GM19351 (cell line): ENCODE measurements around the gene FAM107B.
A peak's percentile ranks its signal among the peaks of the same experiment; 100 is the strongest.
"Not testable (repeated sequence)": the region's sequence is repeated elsewhere in the genome, so short reads cannot be mapped to it uniquely, and the experiment has no call there.

ENCODE experiments used
- ATAC-seq: cut with Tn5 transposase; IDR thresholded peaks from one replicate; pipeline ENCODE4 v1.9.1; 2021; ENCODE audit warnings: mild to moderate bottlenecking, moderate library complexity; ENCODE audit not compliant: unreplicated experiment

The FAM107B gene

DNA sequence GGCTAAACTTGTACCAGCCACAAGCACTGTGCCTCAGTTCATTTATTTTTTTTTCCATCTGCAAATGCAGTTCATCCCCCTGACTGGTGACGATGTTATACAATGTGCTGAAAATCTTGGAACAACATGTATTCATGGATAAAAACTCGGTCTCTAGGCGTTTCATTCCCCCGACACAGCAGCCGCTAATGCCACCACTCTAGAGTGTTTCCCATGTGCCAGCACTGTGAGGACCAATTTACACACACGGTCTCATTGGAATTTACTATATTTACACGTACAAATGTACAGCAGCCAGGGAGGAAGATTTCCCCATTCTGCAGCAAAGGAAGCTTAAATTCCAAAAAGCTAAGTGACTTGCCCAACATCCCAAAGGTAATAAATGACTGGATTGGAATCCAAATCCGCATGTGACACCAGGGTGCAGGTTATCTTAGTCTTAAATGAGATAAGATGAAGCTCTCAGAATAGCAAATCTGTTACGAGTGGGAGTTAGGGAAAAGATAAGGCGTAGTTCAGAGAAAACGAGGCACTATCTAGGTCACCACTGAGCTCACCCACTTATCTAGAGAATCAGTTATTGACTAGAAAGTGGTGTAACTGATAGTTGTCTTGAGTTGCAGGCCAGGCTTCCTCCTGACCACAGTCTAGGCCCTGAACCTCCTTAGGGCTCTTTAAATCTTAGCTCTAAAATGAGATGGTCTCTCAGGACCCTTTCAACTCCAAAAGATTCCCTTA, 36.7 kb downstream of the FAM107B start:
- ATAC-seq: no peak

DNA sequence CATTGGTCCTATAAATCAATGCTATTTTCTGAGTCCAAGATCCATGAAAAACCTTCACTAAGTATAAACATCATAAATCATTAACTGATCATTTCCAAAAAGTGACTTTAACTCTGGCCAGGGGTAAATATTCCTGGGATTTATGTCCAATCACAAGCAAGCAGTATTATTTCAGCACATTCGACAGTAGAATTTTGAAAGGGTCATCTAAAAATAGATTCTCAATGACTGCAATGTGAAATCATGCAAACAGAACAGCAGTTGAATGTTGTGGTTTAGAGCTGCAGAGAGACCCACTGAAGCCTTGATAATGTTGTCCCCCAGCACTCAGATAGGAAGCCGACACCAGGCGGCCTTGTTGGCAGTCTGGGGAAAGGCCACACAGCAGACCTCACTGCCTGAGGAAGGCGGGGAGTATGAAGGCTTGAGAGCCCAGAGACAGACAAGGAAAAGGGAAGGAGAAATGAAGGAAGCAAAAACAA, 38.1 kb downstream of the FAM107B start:
- ATAC-seq: peak; percentile 55

DNA sequence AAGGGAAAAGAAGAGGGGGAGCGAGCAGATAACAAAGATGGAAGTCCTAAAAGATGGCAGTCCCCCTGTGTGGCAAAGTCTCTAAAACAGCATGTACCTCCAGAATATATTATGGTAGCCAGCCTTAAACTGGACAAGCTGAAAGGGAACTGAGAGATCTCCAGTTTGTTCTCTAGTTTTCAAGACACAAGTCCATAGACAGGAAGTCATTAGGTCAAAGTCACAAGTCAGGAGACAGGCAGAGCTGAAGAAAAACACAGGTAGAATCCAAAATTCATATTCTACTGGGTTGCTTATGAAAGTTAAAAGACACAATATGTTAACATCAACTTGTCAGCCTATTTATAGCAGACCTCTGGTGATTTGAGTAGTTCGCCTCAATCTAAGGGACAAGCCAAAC, 38.7 kb downstream of the FAM107B start:
- ATAC-seq: peak; percentile 56

DNA sequence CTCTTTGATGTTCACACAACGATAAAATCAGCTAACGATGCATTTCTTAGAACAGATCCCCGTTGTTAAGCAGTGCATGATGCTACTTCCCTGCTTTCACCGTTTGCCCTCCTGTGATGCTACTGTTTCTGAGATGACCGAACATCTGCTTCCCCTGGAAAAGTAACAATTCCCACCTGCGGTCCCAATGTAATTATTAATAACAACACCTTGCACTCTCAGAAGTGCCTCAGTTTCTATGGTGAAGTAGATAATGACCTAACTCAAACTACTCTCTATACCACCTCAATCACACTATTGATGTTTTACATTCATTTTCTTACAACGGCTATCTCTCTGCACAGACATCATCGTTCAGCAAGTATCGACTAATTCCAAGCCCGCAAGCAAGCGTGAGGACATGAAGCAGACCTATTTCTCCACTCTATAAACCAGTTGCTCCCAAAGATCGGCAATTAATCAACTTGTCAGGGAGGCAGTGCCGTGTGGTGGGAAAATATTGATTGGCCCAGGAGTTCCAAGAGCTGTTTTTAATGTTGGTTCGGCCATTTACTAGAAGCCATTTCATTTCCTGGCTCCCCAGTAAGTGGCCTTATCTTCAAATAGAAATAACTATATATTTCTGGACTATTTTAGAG, 42.7 kb downstream of the FAM107B start:
- no peak for ATAC-seq

DNA sequence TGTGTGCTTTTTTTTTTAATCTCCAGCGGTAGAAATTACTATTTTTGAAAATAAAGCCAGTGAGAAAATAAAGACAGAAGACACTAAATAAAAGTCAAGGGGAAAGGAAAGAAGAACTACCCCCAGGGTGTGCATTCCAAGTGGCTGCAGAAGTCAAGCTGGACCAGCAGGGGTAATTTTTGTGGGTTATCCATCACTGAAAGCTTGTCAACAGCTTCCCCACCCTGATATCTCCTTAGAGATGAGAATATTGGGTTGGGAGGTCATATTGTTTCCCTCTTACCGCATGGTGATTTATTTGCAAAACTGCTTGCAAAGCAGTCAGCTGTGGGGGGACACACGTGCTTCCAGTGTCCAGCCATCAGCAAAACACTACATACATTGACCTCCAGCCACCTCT, 46.4 kb downstream of the FAM107B start:
- no peak for ATAC-seq

DNA sequence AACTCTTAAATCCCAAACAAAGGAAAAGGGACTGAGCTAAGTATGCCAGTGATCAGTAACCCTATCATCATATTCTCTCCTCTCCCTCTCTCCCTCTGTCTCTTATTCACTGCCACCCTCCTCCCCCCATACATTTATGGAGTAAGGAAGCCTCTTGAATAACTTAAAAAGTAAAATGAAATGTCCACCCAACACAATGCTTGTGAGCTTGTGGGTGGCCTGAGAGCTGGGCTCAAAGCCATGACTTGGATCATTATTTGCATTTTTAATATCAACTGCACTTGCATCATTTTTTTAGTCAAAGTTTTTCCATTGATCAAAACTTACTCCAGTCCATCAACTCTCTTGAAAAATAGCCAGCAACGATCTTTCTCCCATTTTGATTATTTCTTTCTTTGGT, 46.8 kb downstream of the FAM107B start:
- ATAC-seq: no peak

DNA sequence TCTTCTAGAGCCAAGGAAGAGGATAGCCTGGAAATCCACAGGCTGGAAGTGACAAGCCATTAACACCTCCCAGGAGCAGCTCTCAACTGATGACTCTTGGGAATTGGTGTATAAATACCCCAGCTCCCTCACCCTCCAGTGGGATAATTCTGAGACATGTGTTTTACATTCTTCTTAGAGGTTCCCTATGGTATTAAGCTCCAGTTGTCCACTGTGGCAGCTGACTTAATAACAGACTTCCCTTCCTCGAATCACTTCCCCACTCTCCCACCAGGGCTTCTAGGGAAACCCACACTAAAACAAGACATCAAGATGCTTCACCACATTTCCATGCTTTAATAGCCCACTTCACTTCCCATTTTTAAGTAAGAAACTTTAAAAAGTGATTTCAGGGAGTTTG, 47.2 kb downstream of the FAM107B start:
- no peak for ATAC-seq

DNA sequence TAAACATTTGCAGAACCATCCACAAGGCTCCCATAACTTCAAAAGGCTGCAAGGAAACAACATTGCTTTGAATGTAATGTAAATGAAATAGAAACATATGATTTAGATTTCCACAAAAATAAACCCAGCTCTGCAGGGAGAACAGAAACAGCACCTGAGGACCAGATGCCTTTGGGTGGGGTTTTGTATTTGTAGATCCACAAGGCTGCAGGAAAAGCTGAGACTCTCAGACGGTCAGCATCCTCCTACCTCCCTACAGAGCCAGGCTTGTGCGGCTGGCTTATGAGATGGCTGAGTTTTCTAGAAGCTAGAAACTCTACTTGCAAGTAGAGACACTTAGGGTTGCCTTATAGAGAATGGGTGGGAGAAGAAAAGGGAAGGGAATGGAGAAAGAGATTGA, 49.8 kb downstream of the FAM107B start:
- no peak for ATAC-seq

DNA sequence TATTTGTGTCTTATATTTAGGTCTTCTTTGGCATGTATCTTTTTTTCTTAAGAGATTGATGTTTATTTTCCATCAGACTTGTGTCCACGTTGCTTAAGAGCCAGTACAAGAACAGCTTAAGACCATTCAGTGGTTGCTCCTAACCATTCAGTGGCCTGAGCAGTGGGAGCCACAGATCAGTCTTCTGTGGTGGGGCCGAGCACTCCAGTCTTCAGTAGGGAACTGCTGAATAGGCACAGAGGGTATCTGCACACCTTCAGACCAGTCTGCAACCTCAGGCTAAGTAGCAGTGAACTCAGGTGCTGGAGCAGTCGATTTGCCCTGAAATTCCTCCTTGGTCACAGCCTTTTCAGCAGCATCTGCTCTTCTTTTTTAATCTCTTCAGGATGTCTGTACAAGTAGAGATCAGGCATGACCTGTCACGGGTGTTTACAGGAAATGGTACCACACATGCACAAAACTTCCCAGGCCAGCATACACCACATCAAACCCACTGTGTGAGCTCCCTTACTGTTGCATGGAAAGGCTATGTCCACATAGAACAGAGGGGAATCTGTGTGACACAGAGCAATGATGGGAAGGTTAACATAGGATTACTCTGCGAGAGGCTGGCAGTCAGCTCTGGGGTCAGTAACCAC, 51.5 kb downstream of the FAM107B start:
- ATAC-seq: no peak

DNA sequence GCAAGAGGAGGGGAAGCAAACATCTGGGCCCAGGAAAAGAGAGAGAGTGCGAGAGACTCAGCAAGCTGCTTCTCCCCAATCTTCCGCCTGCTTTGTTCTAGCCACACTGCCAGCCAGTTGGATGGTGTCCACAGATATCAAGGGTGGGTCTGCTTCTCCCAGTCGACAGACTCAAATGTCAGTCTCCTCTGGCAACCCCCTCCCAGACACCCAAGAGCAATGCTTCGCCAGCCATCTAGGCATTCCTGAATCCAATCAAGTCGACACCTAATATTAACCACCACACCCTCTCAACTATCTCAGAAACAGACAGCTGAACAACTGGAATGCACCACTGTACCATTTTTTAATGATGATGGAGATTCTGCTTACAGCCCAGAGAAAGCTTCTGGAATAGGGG, 57.1 kb downstream of the FAM107B start:
- no peak for ATAC-seq

DNA sequence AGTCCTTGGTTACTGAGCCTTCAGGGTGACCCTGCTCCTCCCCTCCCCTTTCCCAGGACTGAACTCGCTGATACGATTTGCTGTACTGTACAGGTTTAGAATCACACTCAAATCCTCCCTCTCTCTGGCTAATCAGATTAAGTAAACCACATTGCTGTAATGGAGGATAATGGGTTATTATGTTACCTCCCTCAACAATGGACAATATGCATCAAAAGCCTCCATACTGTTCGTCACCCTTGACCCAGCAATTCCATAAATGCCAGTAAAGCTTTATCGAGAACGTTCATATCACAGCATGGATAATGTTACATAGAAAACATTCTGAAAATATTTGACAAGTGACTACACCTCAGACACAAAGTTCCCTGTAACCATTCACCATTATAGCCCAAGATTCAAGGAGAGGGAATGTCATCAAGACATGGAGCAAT, 61.7 kb downstream of the FAM107B start:
- ATAC-seq: no peak

DNA sequence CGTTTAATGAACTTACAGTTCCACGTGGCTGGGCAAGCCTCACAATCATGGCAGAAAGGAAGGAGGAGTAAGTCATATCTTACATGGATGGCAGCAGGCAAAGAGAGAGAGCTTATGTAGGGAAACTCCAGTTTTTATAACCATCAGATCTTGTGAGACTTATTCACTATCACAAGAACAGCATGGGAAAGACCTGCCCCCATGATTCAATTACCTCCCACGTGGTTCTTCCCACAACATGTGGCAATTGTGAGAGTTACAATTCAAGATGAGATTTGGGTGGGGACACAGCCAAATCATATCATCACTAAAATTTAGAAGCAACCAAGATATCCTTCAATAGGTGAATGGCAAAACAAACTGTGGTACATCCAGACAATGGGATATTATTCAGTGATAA, 65.4 kb downstream of the FAM107B start:
- ATAC-seq: not testable (repeated sequence)

DNA sequence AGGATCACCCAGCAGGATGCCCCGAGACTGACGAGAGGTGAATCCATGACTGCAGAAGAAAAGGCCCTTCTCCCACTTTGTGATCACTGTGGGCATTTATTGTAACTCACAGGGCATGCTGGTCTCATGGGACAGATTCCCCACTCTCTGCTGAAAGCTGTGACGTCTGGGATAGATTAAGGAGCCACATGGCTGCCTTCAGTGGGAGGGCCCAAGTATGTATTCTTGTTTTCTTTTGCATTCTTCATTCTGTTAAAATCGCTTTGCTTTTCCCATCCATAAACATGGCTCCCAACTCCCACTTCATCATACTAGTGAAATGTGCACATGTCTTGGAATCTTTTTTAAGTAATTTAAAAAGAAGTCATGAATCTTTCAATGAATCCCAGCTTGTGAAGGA, 67.2 kb downstream of the FAM107B start:
- no peak for ATAC-seq

DNA sequence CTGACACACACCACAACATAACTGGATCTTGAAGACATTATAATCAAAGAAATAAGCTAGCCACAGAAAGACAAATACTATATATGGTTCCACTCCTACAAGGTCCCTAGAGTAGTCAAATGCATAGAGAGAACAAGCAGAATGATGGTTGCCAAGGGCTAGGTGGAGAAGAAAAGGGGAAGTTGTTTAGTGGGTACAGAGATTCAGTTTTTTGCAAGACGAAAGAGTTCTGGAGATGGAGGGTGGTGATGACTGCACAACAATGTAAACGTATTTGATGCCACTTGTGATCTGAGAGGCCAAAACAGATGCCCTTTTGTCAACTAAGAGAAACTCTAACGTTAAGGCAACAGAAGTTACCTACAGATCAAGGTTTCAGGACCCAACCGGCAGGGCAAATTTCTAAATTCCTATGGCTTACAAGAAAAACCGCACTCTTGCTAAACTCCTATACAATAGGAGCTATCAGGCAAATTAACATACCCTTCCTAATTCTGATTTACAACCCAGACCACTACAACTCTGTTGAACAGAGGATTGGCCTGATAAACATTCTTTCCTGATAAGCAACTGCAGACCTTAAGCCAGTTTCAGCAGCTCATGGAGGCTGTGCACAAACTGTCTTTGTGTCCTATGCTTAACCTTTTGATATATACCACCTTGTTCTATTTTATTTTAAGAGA, 69.0 kb downstream of the FAM107B start:
- ATAC-seq: peak; percentile 50

DNA sequence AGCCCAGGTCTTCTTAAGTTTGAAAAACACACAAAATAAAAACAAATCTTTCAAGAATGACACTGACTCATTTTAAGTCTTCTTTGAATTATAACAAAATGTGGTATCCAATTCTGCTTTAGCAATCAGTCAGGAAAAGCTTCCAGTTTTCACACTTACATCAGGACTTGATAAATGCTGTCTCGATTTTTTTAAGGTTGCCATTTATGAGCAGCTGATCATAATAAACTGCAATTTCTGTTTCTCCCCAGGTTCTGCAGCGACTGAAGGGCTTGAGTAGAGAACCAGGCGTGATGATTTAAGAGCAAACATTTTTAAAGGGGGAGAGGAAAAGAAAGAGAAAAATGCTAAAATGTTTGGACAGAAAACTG, 71.1 kb downstream of the FAM107B start:
- no peak for ATAC-seq

DNA sequence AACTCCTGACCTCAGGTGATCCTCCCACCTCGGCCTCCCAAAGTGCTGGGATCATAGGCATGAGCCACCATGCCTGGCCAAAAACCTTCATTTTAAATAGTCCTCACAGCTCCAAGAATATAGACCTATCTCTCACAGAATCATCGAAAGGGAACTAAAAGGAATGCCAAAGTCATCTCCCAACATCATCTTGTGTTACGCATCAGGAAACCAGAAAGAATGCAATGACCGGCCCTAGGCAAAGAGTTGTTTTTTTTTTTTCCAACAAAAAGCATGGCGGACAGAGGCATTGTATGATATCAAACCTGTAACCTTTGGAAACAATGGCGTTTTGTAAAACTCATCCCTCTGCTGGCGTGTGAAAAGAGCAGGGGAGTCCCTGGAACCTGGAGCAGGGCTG, 73.2 kb downstream of the FAM107B start:
- no peak for ATAC-seq

DNA sequence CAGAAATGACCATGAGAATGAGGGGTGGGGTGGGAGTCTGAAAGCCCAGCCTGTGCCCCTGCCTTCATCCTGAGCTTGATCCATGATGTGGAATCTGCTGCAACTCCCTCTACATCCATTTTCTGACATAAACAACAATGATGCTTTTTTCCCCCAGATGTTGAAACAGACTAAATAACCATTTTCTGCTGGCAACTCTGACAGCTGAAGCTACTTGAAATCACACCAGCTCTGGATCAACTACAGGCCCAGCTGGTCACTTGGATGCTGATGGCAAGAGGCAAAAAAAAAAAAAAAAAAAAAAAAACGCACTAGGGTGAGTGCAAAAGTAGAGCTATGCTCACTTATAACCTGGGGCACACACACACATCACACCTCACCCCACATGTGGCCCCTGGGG, 74.2 kb downstream of the FAM107B start:
- ATAC-seq: no peak

DNA sequence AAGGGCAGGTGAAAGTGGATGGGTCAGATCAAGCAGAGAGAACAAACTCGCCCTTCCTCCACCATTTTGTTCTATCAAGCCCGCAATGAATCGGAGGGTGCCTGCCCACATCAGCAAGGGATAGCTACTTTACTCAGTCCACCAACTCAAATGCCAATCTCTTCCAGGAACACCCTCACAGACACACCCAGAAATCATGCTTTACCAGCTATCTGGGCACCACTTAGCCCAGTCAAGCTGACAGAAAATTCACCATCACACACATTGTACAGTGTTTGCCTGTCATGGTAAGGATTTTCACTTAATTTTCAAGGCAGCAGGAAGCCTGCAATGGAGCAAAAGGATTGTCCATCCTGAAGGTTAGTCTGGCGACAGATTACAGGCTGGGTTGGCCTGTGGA, 75.2 kb downstream of the FAM107B start:
- ATAC-seq: no peak

DNA sequence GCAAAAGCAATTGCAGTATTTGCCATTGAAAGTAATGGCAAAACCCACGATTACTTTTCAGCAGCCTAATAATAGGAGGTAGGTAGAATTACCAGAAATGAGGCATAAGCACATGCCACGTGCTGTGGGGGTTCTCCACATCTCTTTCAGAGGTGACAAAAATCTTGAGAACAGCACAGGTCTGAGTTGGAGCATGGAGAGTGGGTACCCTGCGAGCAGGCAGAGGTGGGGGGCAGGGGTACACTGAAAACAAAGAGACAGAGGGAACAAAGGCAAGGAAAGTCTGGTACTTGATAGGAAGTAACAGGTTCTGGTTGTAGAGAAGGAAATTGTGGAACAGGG, 75.9 kb downstream of the FAM107B start:
- ATAC-seq: no peak

DNA sequence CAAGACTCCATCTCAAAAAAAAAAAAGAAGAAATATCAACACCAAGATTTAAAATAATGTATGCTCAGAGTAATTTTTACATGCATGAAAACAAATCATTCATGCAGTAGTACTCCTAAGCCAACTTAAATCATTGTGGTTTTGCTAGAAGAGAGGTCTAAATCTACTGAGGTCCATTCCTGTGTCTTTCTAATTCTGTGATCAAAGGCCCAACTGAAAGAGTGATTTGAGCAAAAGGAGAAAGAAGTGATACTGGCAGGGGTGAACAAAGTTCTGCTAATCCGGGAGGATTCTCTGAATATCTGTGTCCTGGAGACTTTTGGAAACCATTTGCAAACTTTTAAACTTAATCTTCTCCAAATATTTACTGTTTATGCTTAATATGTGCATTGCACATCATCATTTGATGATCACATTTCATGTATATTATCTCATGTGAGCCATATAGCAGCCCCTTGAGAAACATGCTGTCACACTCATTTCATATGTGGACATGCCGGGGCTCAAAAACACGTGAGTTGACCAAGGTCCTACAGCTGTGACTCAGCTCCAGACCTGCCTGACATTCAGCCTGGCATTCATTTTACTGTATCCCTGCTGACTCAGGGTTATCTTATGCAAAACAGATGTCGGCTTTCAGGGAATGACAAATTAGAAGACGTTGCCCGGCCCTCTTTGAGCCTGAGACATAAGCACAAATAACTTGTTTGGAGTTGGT, 76.4 kb downstream of the FAM107B start:
- no peak for ATAC-seq

DNA sequence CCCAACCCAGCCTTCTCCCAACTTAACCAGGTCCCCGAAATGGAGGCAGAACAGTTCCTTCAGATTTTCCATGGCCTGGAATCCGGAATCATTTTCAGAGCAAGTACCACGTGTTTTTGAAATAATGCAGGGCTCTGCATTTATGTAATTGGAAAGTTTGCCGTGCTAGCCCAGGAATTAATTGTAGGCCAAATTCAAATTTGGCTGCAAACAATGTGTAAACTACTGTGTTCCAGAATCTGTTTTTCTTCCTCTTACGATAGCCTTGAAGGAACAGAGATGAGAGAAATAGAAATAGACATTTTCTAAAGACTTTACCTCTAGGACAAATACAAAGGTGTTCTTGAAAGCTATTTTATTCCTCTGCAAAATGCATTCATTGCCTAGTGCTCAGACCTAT, 77.4 kb downstream of the FAM107B start:
- ATAC-seq: no peak
